CD14-positive monocyte (primary cell): ENCODE data around the gene ADAMTSL3. TPM values are rescaled to one million over a fixed set of nuclear protein-coding genes. Genes with fewer than 3 reads are reported as not detected.

Experiments used
- DNase-seq, 3 donors: peaks; one replicate each; pipeline ENCODE4 v3.0.0-alpha.2; 2011 to 2022
- H2AFZ ChIP-seq: 2 replicates; pipeline ENCODE4 v1.6.0; 2012; ENCODE audit warnings: mild to moderate bottlenecking, low read depth, low read length, inconsistent platforms; ENCODE audit not compliant: insufficient read depth, poor library complexity, severe bottlenecking
- H3K27ac ChIP-seq, 2 donors: 1 replicate in 1 of 2; 2 replicates in 1 of 2; pipeline ENCODE4 v1.5.1; 2012 to 2013; ENCODE audit warnings: low read length in 2 of 2, control low read depth in 1 of 2, inconsistent platforms in 1 of 2, low read depth in 1 of 2, mild to moderate bottlenecking in 1 of 2
- H3K27me3 ChIP-seq, 2 donors: one replicate each; pipeline versions ENCODE4 v1.6.0 to v1.6.1; 2011 to 2013; ENCODE audit warnings: low read length in 2 of 2; ENCODE audit not compliant: control insufficient read depth in 2 of 2, insufficient read depth in 2 of 2
- H3K36me3 ChIP-seq, 2 donors: replicated peaks in 1 of 2; 1 replicate in 1 of 2; 2 replicates in 1 of 2; pipeline versions ENCODE4 v1.5.1 to v1.6.1; 2012 to 2013; ENCODE audit warnings: low read length in 2 of 2, control low read depth in 1 of 2, inconsistent platforms in 1 of 2, mild to moderate bottlenecking in 1 of 2; ENCODE audit not compliant: insufficient read depth in 2 of 2, control insufficient read depth in 1 of 2
- H3K4me1 ChIP-seq, 2 donors: 1 replicate in 1 of 2; 2 replicates in 1 of 2; pipeline versions ENCODE4 v1.5.1 to v1.6.1; 2012 to 2013; ENCODE audit warnings: low read length in 2 of 2, control low read depth in 1 of 2, inconsistent platforms in 1 of 2, mild to moderate bottlenecking in 1 of 2, moderate library complexity in 1 of 2; ENCODE audit not compliant: insufficient read depth in 2 of 2, control insufficient read depth in 1 of 2
- H3K4me2 ChIP-seq: replicated peaks from 2 replicates; pipeline ENCODE3; 2012; ENCODE audit warnings: low read length, moderate library complexity, mild to moderate bottlenecking; ENCODE audit not compliant: poor library complexity, severe bottlenecking; ENCODE audit errors: extremely low read depth
- H3K4me3 ChIP-seq, 3 experiments: fragments of 200-600 bp in 1 of 3; sonication (generic) in 1 of 3; replicated peaks in 1 of 3; 1 replicate in 2 of 3; 2 replicates in 1 of 3; pipeline ENCODE4 v1.5.1; 2011 to 2013; ENCODE audit warnings: low read length in 3 of 3, mild to moderate bottlenecking in 3 of 3, control low read depth in 2 of 3, low read depth in 2 of 3, inconsistent platforms in 1 of 3, moderate library complexity in 1 of 3
- H3K79me2 ChIP-seq: 2 replicates; pipeline ENCODE4 v1.6.0; 2012; ENCODE audit warnings: mild to moderate bottlenecking, control low read depth, inconsistent platforms, low read length, moderate library complexity; ENCODE audit not compliant: insufficient read depth
- H3K9ac ChIP-seq: 2 replicates; pipeline ENCODE4 v1.6.0; 2017; ENCODE audit warnings: low read length, mild to moderate bottlenecking; ENCODE audit not compliant: insufficient read depth, poor library complexity, severe bottlenecking
- H3K9me3 ChIP-seq, 2 donors: replicated peaks in 1 of 2; 1 replicate in 1 of 2; 2 replicates in 1 of 2; pipeline versions ENCODE4 v1.5.1 to v1.6.1; 2012 to 2013; ENCODE audit warnings: low read length in 2 of 2, control low read depth in 1 of 2; ENCODE audit not compliant: control insufficient read depth in 1 of 2, insufficient read depth in 1 of 2
- H4K20me1 ChIP-seq: 2 replicates; pipeline ENCODE4 v1.6.0; 2012; ENCODE audit warnings: mild to moderate bottlenecking, low read length, control low read depth, moderate library complexity; ENCODE audit not compliant: insufficient read depth
- H3K27ac Mint-ChIP-seq, 7 donors: one replicate each; pipeline ENCODE4 v1.8.0; 2020; ENCODE audit warnings: mild to moderate bottlenecking in 7 of 7, mixed read lengths in 7 of 7, moderate library complexity in 6 of 7, inconsistent platforms in 2 of 7
- H3K27me3 Mint-ChIP-seq, 3 donors: one replicate each; pipeline ENCODE4 v1.8.0; 2021 to 2022; ENCODE audit warnings: low read depth in 3 of 3, mild to moderate bottlenecking in 3 of 3, mixed read lengths in 3 of 3, moderate library complexity in 3 of 3, inconsistent platforms in 1 of 3
- H3K36me3 Mint-ChIP-seq, 2 donors: one replicate each; pipeline ENCODE4 v1.8.0; 2020; ENCODE audit warnings: mixed read lengths in 2 of 2, inconsistent platforms in 1 of 2, mild to moderate bottlenecking in 1 of 2
- H3K4me1 Mint-ChIP-seq: one replicate; pipeline ENCODE4 v1.8.0; 2020; ENCODE audit warnings: mild to moderate bottlenecking, mixed read lengths
- H3K4me3 Mint-ChIP-seq, 2 donors: one replicate each; pipeline ENCODE4 v1.8.0; 2020; ENCODE audit warnings: mild to moderate bottlenecking in 2 of 2, mixed read lengths in 2 of 2, moderate library complexity in 1 of 2
- H3K9me3 Mint-ChIP-seq, 7 donors: one replicate each; pipeline ENCODE4 v1.8.0; 2020 to 2022; ENCODE audit warnings: mixed read lengths in 7 of 7, mild to moderate bottlenecking in 6 of 7, moderate library complexity in 6 of 7, inconsistent platforms in 2 of 7
- CTCF ChIP-seq: fragments of 200-600 bp; IDR thresholded peaks from one replicate; pipeline ENCODE4 v1.8.0; 2022; ENCODE audit warnings: antibody characterized with exemption, mild to moderate bottlenecking
- WGBS: methylation state at CpG from one replicate; pipeline ENCODE4 v1.1.5; 2013; ENCODE audit warnings: missing lambda C conversion rate; ENCODE audit not compliant: insufficient coverage; 5-methylcytosine and 5-hydroxymethylcytosine counted together
- intact Hi-C, 2 donors: fragments of 100-400 bp; cut with micrococcal nuclease; formaldehyde crosslinking; loops; one replicate each; pipeline versions ENCODE4 v1.15.0 to v1.15.1; 2023
- polyA plus RNA-seq, 3 donors: library from polyadenylated mRNA; depleted of rRNA in 1 of 3; unstranded in 2 of 3; stranded (reverse) in 1 of 3; fragments of 300-500 nt in 2 of 3; fragments of >200 nt in 1 of 3; fragmentation: Illumina TruSeq in 2 of 3; gene quantifications; 1 replicate in 2 of 3; 2 replicates in 1 of 3; pipeline ENCODE4 v1.2.3, GENCODE V29; 2012 to 2021

ADAMTSL3 gene
- polyA plus RNA-seq, 3 donors: not detected

- Histone ChIP-seq H3K79me2 (no peaks in the 10 kb centered on the region), H3K36me3 (no peaks in the 10 kb centered on the region), H3K9ac (no peak overlapping the region), H3K4me2 (no peak overlapping the region), H3K4me1 (no peaks in the 10 kb centered on the region), H3K27me3 (no peaks in the 10 kb centered on the region), H3K27ac (no peak overlapping the region), H2AFZ (no peak overlapping the region), H3K9me3 (no peaks in the 10 kb centered on the region), H3K4me3 (no peak overlapping the region), H4K20me1 (no peaks in the 10 kb centered on the region)
- Mint-ChIP-seq H3K4me3 (no peak overlapping the region), H3K27ac (peak overlapping the region in 1 of 7 donors; percentile 5), H3K36me3 (no peaks in the 10 kb centered on the region), H3K27me3 (peaks cover 0 to 1% (median 0%) of the 10 kb centered on the region in 3 donors), H3K9me3 (peaks cover 0 to 4% (median 0%) of the 10 kb centered on the region in 7 donors), H3K4me1 (no peaks in the 10 kb centered on the region)
- DNase-seq: no peak
- WGBS: 74% methylated on average over 5 of the region's 5 CpGs
- TF ChIP-seq CTCF: no peak
- intact Hi-C loops: no loop called here
Observed at GRCh38 chr15:83919319-83919830, 265.5 kb downstream of the ADAMTSL3 start.

- H3K9me3 ChIP-seq: no peaks in the 10 kb centered on the region
- H3K36me3 ChIP-seq: no peaks in the 10 kb centered on the region
- no peak overlapping the region for H3K27ac ChIP-seq
- no peaks in the 10 kb centered on the region for H3K4me1 ChIP-seq
- H3K27me3 ChIP-seq: no peaks in the 10 kb centered on the region
- no peak overlapping the region for H3K27ac Mint-ChIP-seq
- no peaks in the 10 kb centered on the region for H3K4me1 Mint-ChIP-seq
- DNase-seq: no peak
- no peaks in the 10 kb centered on the region for H3K79me2 ChIP-seq
- H4K20me1 ChIP-seq: no peaks in the 10 kb centered on the region
- intact Hi-C loops: no loop called here
- H3K4me2 ChIP-seq: no peak overlapping the region
- no peak overlapping the region for H2AFZ ChIP-seq
- H3K9ac ChIP-seq: no peak overlapping the region
- H3K4me3 ChIP-seq: no peak overlapping the region
- TF ChIP-seq CTCF: no peak
- no peaks in the 10 kb centered on the region for H3K36me3 Mint-ChIP-seq
- peaks cover 0 to 1% (median 0%) of the 10 kb centered on the region in 3 donors for H3K27me3 Mint-ChIP-seq
- H3K4me3 Mint-ChIP-seq: no peak overlapping the region
- WGBS: 60% methylated on average over 1 of the region's 5 CpGs
- peaks cover 0 to 1% (median 0%) of the 10 kb centered on the region in 7 donors for H3K9me3 Mint-ChIP-seq
Observed at GRCh38 chr15:83919978-83920510, 266.1 kb downstream of the ADAMTSL3 start.
